DND-41 (cell line): ENCODE results near the gene NEFH.
"Not testable (repeated sequence)": the region's sequence is repeated elsewhere in the genome, so short reads cannot be mapped to it uniquely, and the experiment has no call there.

Experiments used
- ATAC-seq: fragments of 200-7000 bp; cut with Tn5 transposase; 3 replicates; pipeline ENCODE4 v1.9.1; 2021; ENCODE audit warnings: low read depth; ENCODE audit not compliant: insufficient read depth
- DNase-seq: peaks from one replicate; pipeline ENCODE4 v3.0.0-alpha.2; 2020
- H2AFZ ChIP-seq: 2 replicates; pipeline ENCODE4 v1.6.0; 2012; ENCODE audit warnings: low read depth, low read length
- H3K27ac ChIP-seq: 2 replicates; pipeline ENCODE4 v1.5.1; 2012; ENCODE audit warnings: low read length, inconsistent platforms
- H3K27me3 ChIP-seq: fragments of 200-600 bp; sonication (generic); 2 replicates; pipeline ENCODE4 v1.6.0; 2012; ENCODE audit warnings: low read length, mild to moderate bottlenecking, inconsistent platforms; ENCODE audit not compliant: insufficient read depth, poor library complexity
- H3K36me3 ChIP-seq: 2 replicates; pipeline ENCODE4 v1.5.1; 2012; ENCODE audit warnings: low read length, inconsistent platforms; ENCODE audit not compliant: insufficient read depth
- H3K4me1 ChIP-seq: 2 replicates; pipeline ENCODE4 v1.5.1; 2012; ENCODE audit warnings: mild to moderate bottlenecking, low read length; ENCODE audit not compliant: insufficient read depth
- H3K4me2 ChIP-seq: 2 replicates; pipeline ENCODE4 v1.6.0; 2012; ENCODE audit warnings: mild to moderate bottlenecking, moderate library complexity, low read length, inconsistent platforms; ENCODE audit not compliant: insufficient read depth
- H3K4me3 ChIP-seq, 2 experiments: fragments of 200-600 bp in 1 of 2; shearing (Covaris generic) in 1 of 2; 2 replicates each; pipeline ENCODE4 v1.5.1; 2012 to 2016; ENCODE audit warnings: inconsistent platforms in 2 of 2, low read length in 2 of 2, mild to moderate bottlenecking in 2 of 2, low read depth in 1 of 2, moderate library complexity in 1 of 2
- H3K79me2 ChIP-seq: 2 replicates; pipeline ENCODE4 v1.6.0; 2012; ENCODE audit warnings: low read length, inconsistent platforms; ENCODE audit not compliant: insufficient read depth
- H3K9ac ChIP-seq: 2 replicates; pipeline ENCODE4 v1.6.0; 2012; ENCODE audit warnings: low read depth, mild to moderate bottlenecking, inconsistent platforms, low read length, moderate library complexity
- H3K9me3 ChIP-seq: 2 replicates; pipeline ENCODE4 v1.5.1; 2012; ENCODE audit warnings: low read length, moderate library complexity, mild to moderate bottlenecking, inconsistent platforms; ENCODE audit not compliant: insufficient read depth, severe bottlenecking
- H4K20me1 ChIP-seq: 2 replicates; pipeline ENCODE4 v1.6.0; 2012; ENCODE audit warnings: low read length; ENCODE audit not compliant: insufficient read depth
- CTCF ChIP-seq: IDR thresholded peaks from 2 replicates; pipeline ENCODE4 v1.5.1; 2012; ENCODE audit warnings: borderline replicate concordance, low read length, moderate library complexity, mild to moderate bottlenecking; ENCODE audit not compliant: poor library complexity, severe bottlenecking; ENCODE audit errors: extremely low read depth
- EZH2 ChIP-seq: IDR thresholded peaks from 3 replicates; pipeline ENCODE4 v1.6.1; 2012; ENCODE audit warnings: borderline replicate concordance, low read depth, mild to moderate bottlenecking, moderate library complexity, low read length, inconsistent platforms; ENCODE audit not compliant: severe bottlenecking

NEFH gene

GRCh38 chr22:29435236-29436136, 44.5 kb upstream of the NEFH start:
- no peak overlapping the region for H3K27ac ChIP-seq
- H3K4me1 ChIP-seq: no peaks in the 10 kb centered on the region
- no peak for ATAC-seq
- H3K9me3 ChIP-seq: no peaks in the 10 kb centered on the region
- no peak for DNase-seq
- no peak overlapping the region for H3K4me2 ChIP-seq
- no peaks in the 10 kb centered on the region for H3K79me2 ChIP-seq
- no peaks in the 10 kb centered on the region for H3K36me3 ChIP-seq
- no peaks in the 10 kb centered on the region for H4K20me1 ChIP-seq
- TF ChIP-seq EZH2 (no peak), CTCF (no peak)
- H3K27me3 ChIP-seq: no peaks in the 10 kb centered on the region
- H2AFZ ChIP-seq: no peak overlapping the region
- no peak overlapping the region for H3K4me3 ChIP-seq
- no peak overlapping the region for H3K9ac ChIP-seq

- H3K4me1 ChIP-seq, ATAC-seq, H4K20me1 ChIP-seq, H3K79me2 ChIP-seq, H3K9me3 ChIP-seq, H2AFZ ChIP-seq, H3K27me3 ChIP-seq, H3K4me3 ChIP-seq, H3K4me2 ChIP-seq, H3K27ac ChIP-seq, H3K36me3 ChIP-seq, H3K9ac ChIP-seq, DNase-seq: not testable (repeated sequence)
Observed at GRCh38 chr22:29438283-29438682, 41.7 kb upstream of the NEFH start, which contains the start of gene RFPL1. Gene RFPL1, plus strand, starts transcription at chr22:29438583.

GRCh38 chr22:29442976-29443375, 37.0 kb upstream of the NEFH start:
- Histone ChIP-seq H3K36me3 (no peaks in the 10 kb centered on the region), H3K4me1 (no peaks in the 10 kb centered on the region), H3K9ac (no peak overlapping the region), H3K27ac (no peak overlapping the region), H4K20me1 (no peaks in the 10 kb centered on the region), H2AFZ (no peak overlapping the region), H3K27me3 (peaks cover 2% of the 10 kb centered on the region), H3K9me3 (no peaks in the 10 kb centered on the region), H3K4me3 (no peak overlapping the region), H3K79me2 (no peaks in the 10 kb centered on the region), H3K4me2 (no peak overlapping the region)
- ATAC-seq: no peak
- DNase-seq: no peak
- no peak for TF ChIP-seq CTCF
- TF ChIP-seq EZH2: no peak

- H3K9me3 ChIP-seq: no peaks in the 10 kb centered on the region
- no peak for TF ChIP-seq CTCF
- no peak for TF ChIP-seq EZH2
- H3K79me2 ChIP-seq: no peaks in the 10 kb centered on the region
- no peak overlapping the region for H3K4me2 ChIP-seq
- no peaks in the 10 kb centered on the region for H3K36me3 ChIP-seq
- peaks cover 2% of the 10 kb centered on the region for H3K27me3 ChIP-seq
- no peak overlapping the region for H2AFZ ChIP-seq
- H3K4me3 ChIP-seq: no peak overlapping the region
- no peak overlapping the region for H3K9ac ChIP-seq
- no peaks in the 10 kb centered on the region for H3K4me1 ChIP-seq
- no peak overlapping the region for H3K27ac ChIP-seq
- ATAC-seq (no peak), DNase-seq (no peak)
- no peaks in the 10 kb centered on the region for H4K20me1 ChIP-seq
Observed at GRCh38 chr22:29443452-29443851, 36.6 kb upstream of the NEFH start.
